ENCODE results near the gene LRP1. TPM values are rescaled to one million over a fixed set of nuclear protein-coding genes. Genes with fewer than 3 reads are reported as not detected.

LRP1 gene
- total RNA-seq, 1 experiment from 2014 or later: 9.0 TPM

DNA sequence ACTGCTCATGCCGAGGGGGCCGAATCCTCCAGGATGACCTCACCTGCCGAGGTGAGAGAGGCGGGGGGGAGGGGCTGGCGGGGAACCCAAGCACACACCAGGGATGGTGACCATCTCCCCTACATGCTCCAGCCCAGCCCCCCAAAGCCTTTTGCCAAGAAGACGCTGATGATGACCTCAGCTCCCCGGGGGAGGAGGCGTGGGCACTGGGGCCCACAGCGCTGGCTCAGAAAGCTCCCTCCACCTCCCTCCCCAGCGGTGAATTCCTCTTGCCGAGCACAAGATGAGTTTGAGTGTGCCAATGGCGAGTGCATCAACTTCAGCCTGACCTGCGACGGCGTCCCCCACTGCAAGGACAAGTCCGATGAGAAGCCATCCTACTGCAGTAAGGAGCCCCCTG lies 64.6 kb downstream of the LRP1 start:
- Histone ChIP-seq H3K36me3 (ENCODE audit: control insufficient read depth, insufficient read depth, low read length) (no peaks in the 10 kb centered on the region), H3K4me1 (ENCODE audit: control insufficient read depth, insufficient read depth, low read length) (no peaks in the 10 kb centered on the region), H3K27ac (ENCODE audit: low read length) (no peak overlapping the region), H3K4me3 (ENCODE audit: low read depth in 2 of 2, low read length in 2 of 2) (no peak overlapping the region), H3K27me3 (ENCODE audit: control insufficient read depth, insufficient read depth, low read length) (no peaks in the 10 kb centered on the region), H3K9me3 (ENCODE audit: control insufficient read depth, insufficient read depth, low read depth, low read length) (no peaks in the 10 kb centered on the region)
- POLR2A ChIA-PET: no interaction called here
- DNase-seq (ENCODE audit: low read depth, low spot score) (no peak), ATAC-seq (no peak)
- BruUV-seq (replicated peaks): no TSS peak
- in situ Hi-C loops (cut with HindIII; ENCODE audit: low pct_unique_long_range_greater_than_20kb, low sequenced_read_pairs): no loop called here
- TF ChIP-seq TCF7L2 (IDR thresholded peaks at IDR 0.05; ENCODE audit: low read depth, low read length): no peak
- TF ChIP-seq, protein P1, sequence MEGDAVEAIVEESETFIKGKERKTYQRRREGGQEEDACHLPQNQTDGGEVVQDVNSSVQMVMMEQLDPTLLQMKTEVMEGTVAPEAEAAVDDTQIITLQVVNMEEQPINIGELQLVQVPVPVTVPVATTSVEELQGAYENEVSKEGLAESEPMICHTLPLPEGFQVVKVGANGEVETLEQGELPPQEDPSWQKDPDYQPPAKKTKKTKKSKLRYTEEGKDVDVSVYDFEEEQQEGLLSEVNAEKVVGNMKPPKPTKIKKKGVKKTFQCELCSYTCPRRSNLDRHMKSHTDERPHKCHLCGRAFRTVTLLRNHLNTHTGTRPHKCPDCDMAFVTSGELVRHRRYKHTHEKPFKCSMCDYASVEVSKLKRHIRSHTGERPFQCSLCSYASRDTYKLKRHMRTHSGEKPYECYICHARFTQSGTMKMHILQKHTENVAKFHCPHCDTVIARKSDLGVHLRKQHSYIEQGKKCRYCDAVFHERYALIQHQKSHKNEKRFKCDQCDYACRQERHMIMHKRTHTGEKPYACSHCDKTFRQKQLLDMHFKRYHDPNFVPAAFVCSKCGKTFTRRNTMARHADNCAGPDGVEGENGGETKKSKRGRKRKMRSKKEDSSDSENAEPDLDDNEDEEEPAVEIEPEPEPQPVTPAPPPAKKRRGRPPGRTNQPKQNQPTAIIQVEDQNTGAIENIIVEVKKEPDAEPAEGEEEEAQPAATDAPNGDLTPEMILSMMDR (IDR thresholded peaks at IDR 0.05): no peak
- no peak for TF ChIP-seq POLR2AphosphoS5 (IDR thresholded peaks at IDR 0.05; ENCODE audit: low read depth, low read length)
- CTCF ChIA-PET: no interaction called here
- intact Hi-C loops (cut with micrococcal nuclease; ENCODE audit: unreplicated experiment): no loop called here

DNA sequence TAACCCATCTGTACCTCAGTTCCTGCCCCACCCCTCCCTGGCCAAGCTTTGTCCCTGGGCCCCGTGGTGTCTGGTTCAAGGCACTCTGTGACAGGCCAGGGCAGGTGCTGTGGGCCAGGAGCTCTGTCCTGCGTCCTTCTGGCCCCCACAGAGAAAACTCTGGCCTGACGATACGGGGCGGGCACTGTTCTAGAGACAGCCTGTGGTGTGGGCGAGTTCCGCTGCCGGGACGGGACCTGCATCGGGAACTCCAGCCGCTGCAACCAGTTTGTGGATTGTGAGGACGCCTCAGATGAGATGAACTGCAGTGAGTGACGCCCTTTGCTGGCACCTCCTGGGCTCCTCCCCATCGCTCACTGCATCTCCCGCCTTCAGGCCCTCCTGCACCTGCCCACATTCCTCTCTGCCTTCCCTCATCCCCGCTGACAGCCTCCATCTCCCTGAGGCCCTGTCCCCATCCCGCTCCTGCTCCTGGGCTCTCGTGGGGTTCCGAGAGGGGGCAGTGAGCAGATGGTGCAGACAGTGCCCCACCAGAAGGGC lies 65.5 kb downstream of the LRP1 start:
- no peaks in the 10 kb centered on the region for H3K27me3 ChIP-seq (ENCODE audit: control insufficient read depth, insufficient read depth, low read length)
- no peaks in the 10 kb centered on the region for H3K9me3 ChIP-seq (ENCODE audit: control insufficient read depth, insufficient read depth, low read depth, low read length)
- TF ChIP-seq, protein P1 (IDR thresholded peaks at IDR 0.05): no peak
- TF ChIP-seq SIN3A (IDR thresholded peaks at IDR 0.05; ENCODE audit: borderline replicate concordance, insufficient read depth, low read depth, low read length) (no peak), POLR2AphosphoS5 (IDR thresholded peaks at IDR 0.05; ENCODE audit: low read depth, low read length) (no peak), TCF7L2 (IDR thresholded peaks at IDR 0.05; ENCODE audit: low read depth, low read length) (no peak)
- TF ChIP-seq, protein P2, sequence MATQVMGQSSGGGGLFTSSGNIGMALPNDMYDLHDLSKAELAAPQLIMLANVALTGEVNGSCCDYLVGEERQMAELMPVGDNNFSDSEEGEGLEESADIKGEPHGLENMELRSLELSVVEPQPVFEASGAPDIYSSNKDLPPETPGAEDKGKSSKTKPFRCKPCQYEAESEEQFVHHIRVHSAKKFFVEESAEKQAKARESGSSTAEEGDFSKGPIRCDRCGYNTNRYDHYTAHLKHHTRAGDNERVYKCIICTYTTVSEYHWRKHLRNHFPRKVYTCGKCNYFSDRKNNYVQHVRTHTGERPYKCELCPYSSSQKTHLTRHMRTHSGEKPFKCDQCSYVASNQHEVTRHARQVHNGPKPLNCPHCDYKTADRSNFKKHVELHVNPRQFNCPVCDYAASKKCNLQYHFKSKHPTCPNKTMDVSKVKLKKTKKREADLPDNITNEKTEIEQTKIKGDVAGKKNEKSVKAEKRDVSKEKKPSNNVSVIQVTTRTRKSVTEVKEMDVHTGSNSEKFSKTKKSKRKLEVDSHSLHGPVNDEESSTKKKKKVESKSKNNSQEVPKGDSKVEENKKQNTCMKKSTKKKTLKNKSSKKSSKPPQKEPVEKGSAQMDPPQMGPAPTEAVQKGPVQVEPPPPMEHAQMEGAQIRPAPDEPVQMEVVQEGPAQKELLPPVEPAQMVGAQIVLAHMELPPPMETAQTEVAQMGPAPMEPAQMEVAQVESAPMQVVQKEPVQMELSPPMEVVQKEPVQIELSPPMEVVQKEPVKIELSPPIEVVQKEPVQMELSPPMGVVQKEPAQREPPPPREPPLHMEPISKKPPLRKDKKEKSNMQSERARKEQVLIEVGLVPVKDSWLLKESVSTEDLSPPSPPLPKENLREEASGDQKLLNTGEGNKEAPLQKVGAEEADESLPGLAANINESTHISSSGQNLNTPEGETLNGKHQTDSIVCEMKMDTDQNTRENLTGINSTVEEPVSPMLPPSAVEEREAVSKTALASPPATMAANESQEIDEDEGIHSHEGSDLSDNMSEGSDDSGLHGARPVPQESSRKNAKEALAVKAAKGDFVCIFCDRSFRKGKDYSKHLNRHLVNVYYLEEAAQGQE (IDR thresholded peaks at IDR 0.05; ENCODE audit: insufficient read depth in 1 of 2, low read depth in 2 of 2, low read length in 1 of 2): no peak
- ChIA-PET POLR2A (no interaction called here), CTCF (no interaction called here)
- no peaks in the 10 kb centered on the region for H3K4me1 ChIP-seq (ENCODE audit: control insufficient read depth, insufficient read depth, low read length)
- in situ Hi-C loops (cut with HindIII; ENCODE audit: low pct_unique_long_range_greater_than_20kb, low sequenced_read_pairs): no loop called here
- BruUV-seq (replicated peaks): no TSS peak
- H3K36me3 ChIP-seq (ENCODE audit: control insufficient read depth, insufficient read depth, low read length): no peaks in the 10 kb centered on the region
- ATAC-seq: no peak
- DNase-seq (ENCODE audit: low read depth, low spot score): no peak
- intact Hi-C loops (cut with micrococcal nuclease; ENCODE audit: unreplicated experiment): no loop called here
- H3K4me3 ChIP-seq (ENCODE audit: low read depth in 2 of 2, low read length in 2 of 2): no peak overlapping the region
- no peak overlapping the region for H3K27ac ChIP-seq (ENCODE audit: low read length)
